Fibroblast of lung (primary cell): Measurements from ENCODE around the gene RIMS1.

Source experiments
- EZH2 ChIP-seq: IDR thresholded peaks from 2 replicates; pipeline ENCODE4 v1.5.1; 2012; ENCODE audit warnings: low read length, control low read depth, mild to moderate bottlenecking; ENCODE audit errors: missing control alignments
- TF ChIP-seq, protein P1 (sequence below), 2 donors: IDR thresholded peaks in 1 of 2; conservative IDR thresholded peaks in 1 of 2; 1 replicate in 1 of 2; 2 replicates in 1 of 2; pipeline ENCODE4 v1.5.1; 2011 to 2012; ENCODE audit warnings: low read length in 2 of 2, control low read depth in 1 of 2, inconsistent platforms in 1 of 2, low read depth in 1 of 2, mild to moderate bottlenecking in 1 of 2

GRCh38 chr6:72064399-72064975 is 178.1 kb downstream of the RIMS1 start:
- TF ChIP-seq, protein P1, sequence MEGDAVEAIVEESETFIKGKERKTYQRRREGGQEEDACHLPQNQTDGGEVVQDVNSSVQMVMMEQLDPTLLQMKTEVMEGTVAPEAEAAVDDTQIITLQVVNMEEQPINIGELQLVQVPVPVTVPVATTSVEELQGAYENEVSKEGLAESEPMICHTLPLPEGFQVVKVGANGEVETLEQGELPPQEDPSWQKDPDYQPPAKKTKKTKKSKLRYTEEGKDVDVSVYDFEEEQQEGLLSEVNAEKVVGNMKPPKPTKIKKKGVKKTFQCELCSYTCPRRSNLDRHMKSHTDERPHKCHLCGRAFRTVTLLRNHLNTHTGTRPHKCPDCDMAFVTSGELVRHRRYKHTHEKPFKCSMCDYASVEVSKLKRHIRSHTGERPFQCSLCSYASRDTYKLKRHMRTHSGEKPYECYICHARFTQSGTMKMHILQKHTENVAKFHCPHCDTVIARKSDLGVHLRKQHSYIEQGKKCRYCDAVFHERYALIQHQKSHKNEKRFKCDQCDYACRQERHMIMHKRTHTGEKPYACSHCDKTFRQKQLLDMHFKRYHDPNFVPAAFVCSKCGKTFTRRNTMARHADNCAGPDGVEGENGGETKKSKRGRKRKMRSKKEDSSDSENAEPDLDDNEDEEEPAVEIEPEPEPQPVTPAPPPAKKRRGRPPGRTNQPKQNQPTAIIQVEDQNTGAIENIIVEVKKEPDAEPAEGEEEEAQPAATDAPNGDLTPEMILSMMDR (conservative IDR thresholded peaks at IDR 0.05 in 1 of 2, IDR thresholded peaks at IDR 0.05 in 1 of 2; ENCODE audit: low read depth in 1 of 2, low read length in 2 of 2) = no peak
- TF ChIP-seq EZH2 = no peak
